Measurements from ENCODE around the gene UXS1. TPM values are rescaled to one million over a fixed set of nuclear protein-coding genes. Genes with fewer than 3 reads are reported as not detected.

UXS1 gene
- total RNA-seq, 1 experiment from 2014 or later, result 46.3 TPM

GRCh38 chr2:106113361-106113966 lies 80.6 kb downstream of the UXS1 start:
- Mint-ChIP-seq H3K4me1 (peaks cover 9 to 12% of the 10 kb centered on the region in 2 experiments), H3K27me3 (ENCODE audit: low read depth) (no peaks in the 10 kb centered on the region), H3K9me3 (no peaks in the 10 kb centered on the region), H3K4me3 (no peak overlapping the region), H3K27ac (no peak overlapping the region), H3K36me3 (ENCODE audit: insufficient read depth in 1 of 3, low read depth in 3 of 3) (peaks cover 21 to 42% (median 33%) of the 10 kb centered on the region in 3 experiments; a peak in 6 of 7 replicates)
- Histone ChIP-seq H3T11ph (ENCODE audit: low read length) (no peak overlapping the region), H3K18ac (ENCODE audit: insufficient read length, low read depth, low read length) (no peak overlapping the region), H2BK120ac (ENCODE audit: low read depth, low read length, poor library complexity, severe bottlenecking) (no peak overlapping the region), H3K4me2 (ENCODE audit: insufficient read depth, insufficient read length, low read length) (no peak overlapping the region), H3K9me3 (ENCODE audit: control insufficient read depth, low read depth, low read length) (no peaks in the 10 kb centered on the region), H4K20me1 (ENCODE audit: control insufficient read depth, insufficient read depth, insufficient read length) (no peaks in the 10 kb centered on the region), H2AFZ (ENCODE audit: low read length) (no peak overlapping the region), H2BK15ac (ENCODE audit: low read depth, low read length) (no peak overlapping the region), H2AK5ac (ENCODE audit: insufficient read length, low read length) (no peak overlapping the region), H4K5ac (ENCODE audit: insufficient read length, low read depth, low read length) (no peak overlapping the region), H2BK12ac (ENCODE audit: insufficient read length, low read depth, low read length) (no peak overlapping the region), H3K23me2 (ENCODE audit: insufficient read length, low read depth, low read length, poor library complexity, severe bottlenecking) (no peaks in the 10 kb centered on the region), H3K79me2 (ENCODE audit: insufficient read depth, low read length) (no peaks in the 10 kb centered on the region), H3K27me3 (ENCODE audit: insufficient read depth, low read length) (no peaks in the 10 kb centered on the region), H3K79me1 (ENCODE audit: insufficient read depth, low read depth, low read length, poor library complexity, severe bottlenecking) (no peaks in the 10 kb centered on the region), H3K56ac (ENCODE audit: insufficient read length, low read depth, low read length) (no peak overlapping the region), H2BK5ac (ENCODE audit: insufficient read length, low read length) (no peak overlapping the region), H3K4me1 (ENCODE audit: insufficient read depth, low read length) (peaks cover 3% of the 10 kb centered on the region; the same call in 1 of the 2 replicates), H4K8ac (replicated peaks; ENCODE audit: insufficient read length, low read depth, low read length) (no peak overlapping the region), H3K14ac (ENCODE audit: insufficient read depth, low read length) (no peak overlapping the region; the same call in 1 of the 2 replicates), H4K91ac (ENCODE audit: insufficient read length, low read depth, low read length) (no peak overlapping the region), H3K4ac (ENCODE audit: low read depth, low read length) (no peak overlapping the region), H3K23ac (ENCODE audit: insufficient read length, low read depth, low read length) (no peak overlapping the region), H2BK20ac (ENCODE audit: low read depth, low read length, poor library complexity, severe bottlenecking) (no peak overlapping the region), H3K9ac (ENCODE audit: extremely low read depth, insufficient read length, low read length) (no peak overlapping the region), H3K27ac (ENCODE audit: insufficient read length, low read depth, low read length) (no peak overlapping the region)
- TF ChIP-seq, protein P1, sequence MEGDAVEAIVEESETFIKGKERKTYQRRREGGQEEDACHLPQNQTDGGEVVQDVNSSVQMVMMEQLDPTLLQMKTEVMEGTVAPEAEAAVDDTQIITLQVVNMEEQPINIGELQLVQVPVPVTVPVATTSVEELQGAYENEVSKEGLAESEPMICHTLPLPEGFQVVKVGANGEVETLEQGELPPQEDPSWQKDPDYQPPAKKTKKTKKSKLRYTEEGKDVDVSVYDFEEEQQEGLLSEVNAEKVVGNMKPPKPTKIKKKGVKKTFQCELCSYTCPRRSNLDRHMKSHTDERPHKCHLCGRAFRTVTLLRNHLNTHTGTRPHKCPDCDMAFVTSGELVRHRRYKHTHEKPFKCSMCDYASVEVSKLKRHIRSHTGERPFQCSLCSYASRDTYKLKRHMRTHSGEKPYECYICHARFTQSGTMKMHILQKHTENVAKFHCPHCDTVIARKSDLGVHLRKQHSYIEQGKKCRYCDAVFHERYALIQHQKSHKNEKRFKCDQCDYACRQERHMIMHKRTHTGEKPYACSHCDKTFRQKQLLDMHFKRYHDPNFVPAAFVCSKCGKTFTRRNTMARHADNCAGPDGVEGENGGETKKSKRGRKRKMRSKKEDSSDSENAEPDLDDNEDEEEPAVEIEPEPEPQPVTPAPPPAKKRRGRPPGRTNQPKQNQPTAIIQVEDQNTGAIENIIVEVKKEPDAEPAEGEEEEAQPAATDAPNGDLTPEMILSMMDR (conservative IDR thresholded peaks at IDR 0.05), result no peak
- no CpG with 5 or more reads among the region's 13 CpGs for WGBS (ENCODE audit: extremely low coverage, insufficient read length, low lambda C conversion rate)
- DNase-seq, result no peak
